Hematopoietic multipotent progenitor cell (in vitro differentiated cells): ENCODE results near the gene FTSJ1. TPM values are rescaled to one million over a fixed set of nuclear protein-coding genes. Genes with fewer than 3 reads are reported as not detected.
"Not testable (repeated sequence)": the region's sequence is repeated elsewhere in the genome, so short reads cannot be mapped to it uniquely, and the experiment has no call there.

ENCODE experiments used
- DNase-seq, 3 donors: peaks; one replicate each; pipeline ENCODE4 v3.0.0-alpha.2; 2011 to 2015; ENCODE audit warnings: low read depth in 2 of 3, low spot score in 2 of 3
- total RNA-seq: library from RNA; depleted of rRNA; stranded (reverse); fragments of >200 nt; gene quantifications from one replicate; pipeline ENCODE4 v1.2.3, GENCODE V29; 2012

Gene FTSJ1
- total RNA-seq, 1 donor, result 69.2 TPM

DNA sequence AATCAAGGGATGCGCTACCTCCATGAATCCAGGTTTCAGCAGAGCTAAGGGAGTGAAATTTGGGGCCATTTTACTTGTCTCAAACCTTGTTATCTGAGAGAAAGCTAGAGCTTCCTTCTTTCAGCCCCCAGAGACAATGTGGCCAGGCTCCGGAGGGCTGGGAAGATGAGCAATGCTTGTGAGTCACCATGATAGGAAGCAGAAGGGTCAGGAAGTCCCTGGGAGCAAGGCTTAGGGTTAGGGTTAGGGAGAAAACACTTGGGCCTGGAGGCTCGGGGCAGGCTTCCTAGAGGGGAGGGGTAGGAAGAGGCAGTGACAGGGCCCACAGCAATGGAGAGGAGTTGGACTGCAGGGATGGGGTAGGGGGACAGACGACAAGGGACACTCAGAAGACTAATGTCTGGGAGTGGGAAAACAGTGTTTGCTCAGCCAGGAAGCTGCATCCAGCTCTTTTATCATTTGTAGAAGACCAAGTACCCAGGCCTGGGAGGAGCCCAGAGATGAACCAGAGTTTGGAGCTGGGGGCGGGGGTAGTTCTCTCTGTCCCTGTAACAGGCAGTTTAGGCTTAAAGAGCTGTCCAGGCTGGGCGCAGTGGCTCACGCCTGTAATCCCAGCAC, 16.4 kb downstream of the FTSJ1 start:
- no peak for DNase-seq

- DNase-seq, result peak in 1 of 3 donors; percentile 16
Observed at GRCh38 chrX:48493890-48494364, 17.9 kb downstream of the FTSJ1 start.

- DNase-seq, result no peak
Observed at GRCh38 chrX:48496660-48497059, 20.7 kb downstream of the FTSJ1 start.

DNA sequence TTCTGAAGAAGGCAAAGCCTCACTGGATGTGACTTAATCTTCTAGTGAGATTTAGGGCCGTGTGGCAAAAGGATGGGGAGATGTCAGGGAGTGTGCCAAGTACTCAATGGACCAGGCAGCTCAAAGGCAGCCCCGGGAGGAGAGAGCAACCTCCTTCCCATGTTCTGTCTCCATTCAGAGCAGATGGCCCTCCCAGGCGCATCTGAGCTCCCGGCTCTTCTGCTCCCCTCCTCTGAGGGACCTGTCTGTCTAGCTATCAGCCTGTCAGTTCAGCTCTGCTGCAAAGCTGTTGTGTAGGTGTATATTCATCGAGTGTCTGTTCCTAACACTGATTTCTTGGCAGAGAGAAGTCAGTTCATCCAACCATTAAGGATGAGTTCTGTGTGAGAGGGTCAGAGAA, 21.9 kb downstream of the FTSJ1 start:
- no peak for DNase-seq

DNA sequence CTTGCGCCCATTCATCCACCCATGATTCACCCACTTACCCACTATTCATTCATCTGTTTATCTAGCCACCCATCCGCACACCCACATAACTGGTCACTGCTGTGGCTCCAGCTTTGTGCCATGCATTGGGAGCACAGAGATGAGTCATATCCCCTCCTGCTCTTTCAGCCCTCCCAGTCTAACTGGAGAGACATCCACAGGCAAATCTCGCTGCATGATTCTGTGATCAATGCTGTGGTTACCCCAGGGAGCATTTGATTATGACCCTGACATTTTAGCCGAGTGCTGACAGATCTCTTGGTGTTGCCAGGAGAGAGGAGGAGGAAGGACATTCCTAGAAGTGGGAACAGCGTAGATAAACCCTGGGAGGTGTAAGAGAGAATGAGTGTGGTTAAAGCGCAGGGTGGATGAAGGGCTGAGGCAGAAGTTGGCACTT, 22.4 kb downstream of the FTSJ1 start:
- DNase-seq, result no peak

- DNase-seq, result no peak
Observed at GRCh38 chrX:48504261-48504660, 28.3 kb downstream of the FTSJ1 start.

DNA sequence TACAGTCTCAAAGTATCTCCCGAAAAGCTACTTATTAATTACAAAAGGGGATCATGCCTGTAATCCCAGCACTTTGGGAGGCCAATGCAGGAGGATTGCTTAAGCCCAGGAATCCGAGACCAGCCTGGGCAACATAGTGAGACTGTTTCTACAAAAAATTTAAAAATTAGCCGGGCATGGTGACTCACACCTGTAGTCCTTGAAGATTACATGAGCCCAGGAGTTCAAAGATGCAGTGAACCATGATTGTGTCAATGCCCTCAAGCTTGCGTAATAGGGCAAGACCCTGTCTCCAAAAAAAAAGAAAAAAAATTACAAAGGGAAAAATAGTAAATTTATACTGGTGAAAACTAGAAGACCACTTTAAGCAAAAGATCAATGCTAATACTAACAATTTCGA, 29.5 kb downstream of the FTSJ1 start:
- no peak for DNase-seq

GRCh38 chrX:48507246-48507645, 31.2 kb downstream of the FTSJ1 start:
- DNase-seq, result no peak

GRCh38 chrX:48508400-48509244, 32.6 kb downstream of the FTSJ1 start, which contains the start of gene PORCN:
Gene PORCN, plus strand, starts transcription at chrX:48508992. Its CDS starts 829 bp downstream, at chrX:48509821.
- peak in 2 of 3 donors; percentile 67 to 77 for DNase-seq

DNA sequence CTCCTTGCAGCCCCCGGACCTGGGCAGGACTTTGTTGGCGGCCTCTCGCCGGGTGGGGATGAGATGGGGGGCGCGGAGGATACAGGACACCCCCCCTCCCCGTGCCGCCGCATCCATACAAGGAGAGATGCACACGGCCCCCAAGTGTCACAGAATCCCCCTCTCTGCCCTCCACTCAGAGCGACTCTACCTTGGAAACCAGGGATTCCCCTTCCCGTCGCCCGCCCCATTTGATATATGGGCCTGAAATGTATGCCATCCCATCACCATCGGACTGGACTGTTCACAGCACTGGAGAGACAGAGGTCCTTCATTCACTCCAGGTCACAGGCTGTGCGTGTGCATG, 33.2 kb downstream of the FTSJ1 start:
- no peak for DNase-seq

- DNase-seq, result no peak
Observed at GRCh38 chrX:48509619-48510018, 33.6 kb downstream of the FTSJ1 start.

DNA sequence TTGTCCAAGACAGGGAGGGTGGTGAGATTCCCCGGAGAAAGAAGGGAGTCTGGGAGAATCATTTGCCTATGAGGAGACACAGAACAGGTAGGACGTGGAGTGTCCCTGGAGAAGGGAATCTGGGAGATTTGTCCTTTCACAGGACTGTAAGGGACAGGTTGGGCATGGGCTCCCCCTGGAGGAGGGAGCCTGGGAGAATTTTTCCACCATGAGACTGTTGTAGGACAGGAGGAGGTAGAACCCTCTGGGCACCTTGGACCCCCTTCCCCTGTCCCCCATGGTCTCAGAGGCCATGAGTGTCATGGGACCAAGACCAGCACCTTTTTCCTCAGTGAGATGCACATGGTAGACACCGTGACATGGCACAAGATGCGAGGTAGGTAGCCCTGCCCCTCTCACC, 35.6 kb downstream of the FTSJ1 start:
- DNase-seq, result no peak

GRCh38 chrX:48512371-48512935, 36.5 kb downstream of the FTSJ1 start:
- no peak for DNase-seq

DNA sequence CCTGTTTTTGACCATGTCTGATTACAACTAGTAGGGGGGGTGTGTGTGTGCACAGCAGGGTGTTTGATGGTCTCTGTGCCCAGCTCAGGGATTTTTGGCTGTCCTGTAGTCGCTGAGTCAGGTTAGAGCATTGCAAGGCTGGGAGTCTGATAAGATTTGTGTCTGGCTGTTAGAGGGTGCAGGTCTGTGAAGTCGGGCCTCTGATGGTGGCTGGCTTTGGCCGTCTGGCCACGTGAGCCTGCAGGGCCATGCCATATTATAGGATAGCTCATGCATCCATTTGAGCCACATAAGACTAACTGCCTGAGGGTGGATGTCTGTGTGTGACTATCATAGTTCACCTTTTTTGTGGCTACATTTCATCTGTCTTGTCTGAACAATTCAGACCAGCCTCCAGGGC, 37.7 kb downstream of the FTSJ1 start:
- no peak for DNase-seq

- no peak for DNase-seq
Observed at GRCh38 chrX:48514126-48514806, 38.3 kb downstream of the FTSJ1 start.

GRCh38 chrX:48514868-48515460, 39.0 kb downstream of the FTSJ1 start:
- DNase-seq, result no peak

GRCh38 chrX:48515842-48516241, 39.8 kb downstream of the FTSJ1 start:
- no peak for DNase-seq

DNA sequence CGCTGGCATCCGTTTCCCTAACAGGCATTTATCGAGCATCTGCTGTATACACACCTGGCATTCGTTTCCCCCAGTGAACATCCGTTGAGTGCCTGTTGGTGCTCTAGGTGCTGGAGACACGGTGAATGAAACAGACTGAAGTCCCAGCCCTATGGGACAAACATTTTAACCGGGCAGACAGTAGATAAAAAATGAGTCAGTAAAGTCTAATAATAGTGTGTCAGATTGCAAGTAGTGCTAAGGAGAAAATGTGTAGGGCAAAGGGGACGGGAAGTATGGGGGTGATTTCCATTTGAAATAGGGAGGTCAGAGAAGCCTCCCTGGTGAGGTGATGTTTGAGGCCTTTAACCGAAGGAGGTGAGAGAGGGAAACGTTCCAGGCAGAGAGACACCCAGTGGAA, 40.3 kb downstream of the FTSJ1 start:
- no peak for DNase-seq

DNA sequence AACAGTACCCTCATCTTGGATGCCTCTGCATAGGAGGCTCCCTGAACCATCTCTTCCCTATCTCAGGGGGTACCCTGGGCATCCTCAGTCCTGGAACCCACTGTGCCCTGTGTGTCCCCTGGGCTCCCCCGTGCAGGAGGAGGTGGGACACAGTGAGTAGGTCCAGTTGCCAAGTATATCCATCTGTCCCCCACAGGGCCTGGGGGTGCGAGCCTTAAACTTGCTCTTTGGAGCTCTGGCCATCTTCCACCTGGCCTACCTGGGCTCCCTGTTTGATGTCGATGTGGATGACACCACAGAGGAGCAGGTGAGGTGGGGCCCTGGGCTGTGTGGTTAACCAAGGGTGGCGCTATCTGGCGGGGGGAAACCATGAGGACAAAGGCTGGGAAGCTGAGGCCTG, 41.0 kb downstream of the FTSJ1 start:
- no peak for DNase-seq

DNA sequence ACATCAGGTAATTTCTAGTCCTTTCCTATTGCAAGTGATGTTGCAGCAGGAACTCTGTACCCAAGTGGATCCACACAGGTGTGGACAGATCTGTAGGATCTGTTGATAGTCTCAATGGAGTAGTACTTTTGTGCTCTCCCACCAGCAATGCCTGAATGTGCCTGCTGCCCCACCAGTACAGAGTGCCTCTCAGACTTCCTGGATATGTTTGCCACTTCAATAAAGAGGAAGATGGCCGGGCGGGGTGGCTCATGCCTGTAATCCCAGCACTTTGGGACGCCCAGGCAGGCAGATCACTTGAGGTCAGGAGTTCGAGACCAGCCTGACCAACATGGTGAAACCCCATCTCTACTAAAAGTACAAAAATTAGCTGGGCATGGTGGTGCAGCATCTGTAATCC, 43.5 kb downstream of the FTSJ1 start:
- not testable (repeated sequence) for DNase-seq

GRCh38 chrX:48520455-48520854, 44.5 kb downstream of the FTSJ1 start:
- DNase-seq, result no peak
